ENCODE measurements around the gene MAPK8IP1. TPM values are rescaled to one million over a fixed set of nuclear protein-coding genes. Genes with fewer than 3 reads are reported as not detected.
"Not testable (repeated sequence)": the region's sequence is repeated elsewhere in the genome, so short reads cannot be mapped to it uniquely, and the experiment has no call there.

MAPK8IP1 gene
- total and polyA plus RNA-seq, 7 donors, result 0.53 to 2.6 (median 1.3) TPM

- TF ChIP-seq, protein P1, sequence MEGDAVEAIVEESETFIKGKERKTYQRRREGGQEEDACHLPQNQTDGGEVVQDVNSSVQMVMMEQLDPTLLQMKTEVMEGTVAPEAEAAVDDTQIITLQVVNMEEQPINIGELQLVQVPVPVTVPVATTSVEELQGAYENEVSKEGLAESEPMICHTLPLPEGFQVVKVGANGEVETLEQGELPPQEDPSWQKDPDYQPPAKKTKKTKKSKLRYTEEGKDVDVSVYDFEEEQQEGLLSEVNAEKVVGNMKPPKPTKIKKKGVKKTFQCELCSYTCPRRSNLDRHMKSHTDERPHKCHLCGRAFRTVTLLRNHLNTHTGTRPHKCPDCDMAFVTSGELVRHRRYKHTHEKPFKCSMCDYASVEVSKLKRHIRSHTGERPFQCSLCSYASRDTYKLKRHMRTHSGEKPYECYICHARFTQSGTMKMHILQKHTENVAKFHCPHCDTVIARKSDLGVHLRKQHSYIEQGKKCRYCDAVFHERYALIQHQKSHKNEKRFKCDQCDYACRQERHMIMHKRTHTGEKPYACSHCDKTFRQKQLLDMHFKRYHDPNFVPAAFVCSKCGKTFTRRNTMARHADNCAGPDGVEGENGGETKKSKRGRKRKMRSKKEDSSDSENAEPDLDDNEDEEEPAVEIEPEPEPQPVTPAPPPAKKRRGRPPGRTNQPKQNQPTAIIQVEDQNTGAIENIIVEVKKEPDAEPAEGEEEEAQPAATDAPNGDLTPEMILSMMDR (IDR thresholded peaks at IDR 0.05), result no peak
- Histone ChIP-seq H3K4me3 (no peak overlapping the region), H3K4me1 (no peaks in the 10 kb centered on the region), H3K27me3 (ENCODE audit: insufficient read depth in 3 of 3, low read length in 2 of 3) (peaks cover 0 to 29% (median 11%) of the 10 kb centered on the region in 3 donors), H3K36me3 (ENCODE audit: insufficient read depth in 1 of 2, low read depth in 1 of 2) (no peaks in the 10 kb centered on the region), H3K9me3 (no peaks in the 10 kb centered on the region), H3K27ac (no peak overlapping the region)
- DNase-seq (no peak), ATAC-seq (no peak)
- intact Hi-C loops (cut with DNase I), result no loop called here
- WGBS, 3 donors, result 90 to 92% (median 91%) methylated on average over 53 to 56 of the region's 56 CpGs
Measured at GRCh38 chr11:45902452-45903380, 17.3 kb downstream of the MAPK8IP1 start.

DNA sequence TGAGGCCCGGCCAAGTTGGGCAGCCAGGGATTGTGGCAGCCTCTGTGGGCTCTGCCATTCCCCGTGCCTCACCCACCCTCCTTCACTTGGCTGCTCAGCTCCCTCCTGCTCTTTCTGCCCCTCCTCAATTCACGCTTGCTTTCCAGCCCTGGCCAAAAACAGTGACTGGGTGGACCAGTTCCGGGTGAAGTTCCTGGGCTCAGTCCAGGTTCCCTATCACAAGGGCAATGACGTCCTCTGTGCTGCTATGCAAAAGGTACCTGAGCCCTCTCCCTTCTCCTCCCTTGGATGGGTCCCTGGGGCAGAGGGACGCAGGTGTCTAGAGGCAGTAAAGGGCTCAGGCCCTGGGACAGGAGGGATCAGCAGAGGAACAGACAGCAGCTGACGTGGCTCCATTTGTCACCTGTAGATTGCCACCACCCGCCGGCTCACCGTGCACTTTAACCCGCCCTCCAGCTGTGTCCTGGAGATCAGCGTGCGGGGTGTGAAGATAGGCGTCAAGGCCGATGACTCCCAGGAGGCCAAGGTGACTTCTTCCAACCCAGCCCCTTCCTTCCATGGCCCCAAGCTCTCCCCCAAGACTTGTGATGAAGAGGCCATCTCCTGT, 19.0 kb downstream of the MAPK8IP1 start:
- Histone ChIP-seq H3K4me3 (no peak overlapping the region), H3K27ac (no peak overlapping the region), H3K9me3 (no peaks in the 10 kb centered on the region), H3K27me3 (ENCODE audit: insufficient read depth in 3 of 3, low read length in 2 of 3) (peaks cover 0 to 13% (median 3%) of the 10 kb centered on the region in 3 donors), H3K36me3 (ENCODE audit: insufficient read depth in 1 of 2, low read depth in 1 of 2) (peaks cover 0 to 4% of the 10 kb centered on the region in 2 donors), H3K4me1 (no peaks in the 10 kb centered on the region)
- no peak for DNase-seq
- intact Hi-C loops (cut with DNase I), result no loop called here
- 75 to 83% (median 76%) methylated on average over 15 of the region's 15 CpGs for WGBS, 3 donors
- TF ChIP-seq, protein P1 (IDR thresholded peaks at IDR 0.05), result no peak
- ATAC-seq, result no peak

DNA sequence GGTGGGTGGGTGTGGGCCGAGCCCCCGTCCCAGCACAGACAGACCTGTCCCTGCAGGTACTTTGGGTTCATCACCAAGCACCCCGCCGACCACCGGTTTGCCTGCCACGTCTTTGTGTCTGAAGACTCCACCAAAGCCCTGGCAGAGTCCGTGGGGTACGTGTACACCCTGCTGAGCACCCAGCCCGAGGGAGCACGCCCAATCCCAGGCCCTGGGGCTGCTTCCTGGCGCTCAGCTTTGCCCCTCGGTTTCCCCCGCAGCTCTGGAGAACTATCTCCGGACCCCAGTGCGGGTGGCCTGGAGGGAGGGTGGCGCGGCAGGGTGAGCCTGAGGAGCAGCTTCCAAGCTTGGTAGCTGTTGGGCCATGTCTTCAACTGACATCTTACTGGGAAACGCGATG, 19.6 kb downstream of the MAPK8IP1 start:
- Histone ChIP-seq H3K27ac (no peak overlapping the region), H3K36me3 (ENCODE audit: insufficient read depth in 1 of 2, low read depth in 1 of 2) (peaks cover 0 to 11% of the 10 kb centered on the region in 2 donors), H3K27me3 (ENCODE audit: insufficient read depth in 3 of 3, low read length in 2 of 3) (peaks cover 0 to 9% (median 3%) of the 10 kb centered on the region in 3 donors), H3K9me3 (no peaks in the 10 kb centered on the region), H3K4me3 (no peak overlapping the region), H3K4me1 (no peaks in the 10 kb centered on the region)
- intact Hi-C loops (cut with DNase I), result no loop called here
- no peak for ATAC-seq
- no peak for DNase-seq
- WGBS, 3 donors, result 89 to 91% (median 91%) methylated on average over 17 to 19 of the region's 19 CpGs
- TF ChIP-seq, protein P1 (IDR thresholded peaks at IDR 0.05), result no peak

GRCh38 chr11:45905576-45905975, 20.1 kb downstream of the MAPK8IP1 start:
- H3K4me1 ChIP-seq; intact Hi-C loops (cut with DNase I); ATAC-seq; H3K9me3 ChIP-seq; H3K27me3 ChIP-seq (ENCODE audit: insufficient read depth in 3 of 3, low read length in 2 of 3); H3K27ac ChIP-seq; H3K4me3 ChIP-seq; DNase-seq: not testable (repeated sequence)
- peaks cover 0 to 16% of the 10 kb centered on the region in 2 donors for H3K36me3 ChIP-seq (ENCODE audit: insufficient read depth in 1 of 2, low read depth in 1 of 2)
- WGBS, 3 donors, result 65 to 78% (median 71%) methylated on average over 6 of the region's 6 CpGs

GRCh38 chr11:45906096-45906682, 20.7 kb downstream of the MAPK8IP1 start:
- peaks cover 0 to 22% of the 10 kb centered on the region in 2 donors for H3K36me3 ChIP-seq (ENCODE audit: insufficient read depth in 1 of 2, low read depth in 1 of 2)
- TF ChIP-seq, protein P1 (IDR thresholded peaks at IDR 0.05), result no peak
- 69 to 75% (median 71%) methylated on average over 19 of the region's 19 CpGs for WGBS, 3 donors
- intact Hi-C loops (cut with DNase I), result no loop called here
- no peaks in the 10 kb centered on the region for H3K9me3 ChIP-seq
- H3K4me3 ChIP-seq, result no peak overlapping the region
- ATAC-seq (no peak), DNase-seq (no peak)
- no peaks in the 10 kb centered on the region for H3K27me3 ChIP-seq (ENCODE audit: insufficient read depth in 3 of 3, low read length in 2 of 3)
- no peak overlapping the region for H3K27ac ChIP-seq
- no peaks in the 10 kb centered on the region for H3K4me1 ChIP-seq
